HG03097 (cell line): ENCODE data around the gene ADAMTS13.
"Not testable (repeated sequence)": the region's sequence is repeated elsewhere in the genome, so short reads cannot be mapped to it uniquely, and the experiment has no call there.

ENCODE experiments used
- ATAC-seq: cut with Tn5 transposase; IDR thresholded peaks from one replicate; pipeline ENCODE4 v1.9.1; 2021; ENCODE audit not compliant: unreplicated experiment, low FRiP score

ADAMTS13 gene

DNA sequence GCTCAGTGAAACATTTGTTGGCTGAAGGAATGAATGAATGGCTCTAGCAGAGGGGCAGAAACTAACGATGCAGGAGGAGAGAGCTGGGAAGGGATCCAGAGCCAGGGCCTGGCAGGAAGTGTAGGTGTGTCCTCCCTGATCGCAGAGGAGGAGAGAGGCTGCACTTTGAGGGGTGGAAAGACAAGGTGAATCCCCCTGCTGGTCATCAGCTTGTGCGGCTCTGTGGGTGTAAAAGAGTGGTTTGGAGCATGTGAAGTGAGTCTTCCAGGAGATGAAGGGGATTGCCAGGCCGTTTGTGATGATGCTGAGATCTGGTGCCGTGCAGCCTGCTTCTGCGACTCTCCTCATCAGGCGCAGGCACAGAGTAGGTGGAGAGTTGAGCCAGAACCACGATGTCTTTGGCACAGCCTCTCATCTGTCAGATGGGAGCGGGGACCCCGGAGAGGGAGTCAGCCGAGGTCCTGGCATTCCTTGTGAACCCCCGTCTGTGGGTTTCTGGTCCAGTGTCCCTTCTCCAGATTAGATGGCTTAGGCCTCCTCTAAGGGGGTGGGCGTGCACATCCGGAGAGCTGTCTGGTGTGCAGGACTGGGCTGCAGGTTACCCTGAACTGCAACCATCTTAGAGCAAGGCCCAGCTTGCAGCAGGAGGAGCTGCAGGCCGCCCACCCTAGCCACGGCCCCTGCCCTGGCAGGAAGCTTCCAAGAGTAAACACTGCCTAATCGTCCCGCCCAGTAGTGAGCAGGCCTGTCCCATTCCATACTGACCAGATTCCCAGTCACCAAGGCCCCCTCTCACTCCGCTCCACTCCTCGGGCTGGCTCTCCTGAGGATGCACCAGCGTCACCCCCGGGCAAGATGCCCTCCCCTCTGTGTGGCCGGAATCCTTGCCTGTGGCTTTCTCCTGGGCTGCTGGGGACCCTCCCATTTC, at the start of gene ADAMTS13:
ADAMTS13 (plus strand) TSS at position 753 of the 928 bp plus-strand sequence; CDS start at position 830, 77 bp downstream.
- no peak for ATAC-seq

DNA sequence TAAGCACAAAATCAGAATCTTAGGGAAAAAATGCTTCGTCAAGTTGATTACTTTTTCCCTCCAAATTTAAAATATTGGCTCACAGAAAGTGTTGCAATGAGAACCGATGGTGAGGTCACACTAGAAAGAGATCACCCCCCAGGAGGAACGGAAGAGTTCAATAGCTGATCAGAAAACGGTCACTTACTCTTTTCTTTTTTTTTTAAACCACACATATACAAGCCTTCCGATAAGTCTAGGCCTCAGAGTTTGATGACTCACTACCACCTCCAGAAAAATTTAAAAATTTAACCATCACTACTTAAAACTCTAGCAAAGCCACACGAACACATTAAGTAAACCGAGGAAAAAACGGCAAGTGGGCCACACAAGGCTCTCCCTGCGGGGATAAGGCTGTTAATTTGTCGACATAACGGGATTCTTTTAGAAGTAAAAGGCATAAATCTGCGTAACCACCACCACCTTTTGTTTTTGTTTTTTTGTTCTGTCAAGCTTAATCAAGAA, 47.5 kb upstream of the ADAMTS13 start:
- no peak for ATAC-seq

DNA sequence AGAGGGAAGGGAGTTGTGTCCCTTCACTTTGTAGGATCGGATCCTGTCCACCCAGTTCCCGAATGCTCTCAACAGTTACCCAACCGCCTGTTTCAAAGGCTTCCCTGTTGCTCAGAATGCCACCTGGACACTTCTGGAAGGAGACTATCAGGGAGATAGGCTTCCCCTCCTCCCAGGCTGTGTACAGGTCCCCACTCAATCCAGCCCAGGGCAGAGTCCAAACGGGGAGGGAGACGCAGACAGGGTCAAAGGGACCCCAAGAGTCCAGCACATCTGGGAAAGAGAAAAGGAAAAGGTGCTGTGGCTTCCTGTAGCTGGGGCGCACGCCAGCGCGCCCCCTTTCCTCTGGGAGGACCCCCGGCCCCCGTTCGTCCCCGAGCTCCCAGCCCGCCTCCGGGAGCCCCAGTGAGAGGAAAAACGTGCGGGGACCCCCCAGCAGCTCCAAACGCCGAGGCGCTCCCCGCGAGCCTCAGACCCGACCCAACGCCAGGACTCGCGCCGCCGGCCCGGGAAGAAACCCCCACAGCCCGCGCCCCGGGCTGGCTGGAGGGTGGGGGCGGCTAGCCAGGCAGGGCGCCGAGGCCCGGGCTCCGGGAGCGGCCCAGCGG, 46.9 kb upstream of the ADAMTS13 start:
- no peak for ATAC-seq

DNA sequence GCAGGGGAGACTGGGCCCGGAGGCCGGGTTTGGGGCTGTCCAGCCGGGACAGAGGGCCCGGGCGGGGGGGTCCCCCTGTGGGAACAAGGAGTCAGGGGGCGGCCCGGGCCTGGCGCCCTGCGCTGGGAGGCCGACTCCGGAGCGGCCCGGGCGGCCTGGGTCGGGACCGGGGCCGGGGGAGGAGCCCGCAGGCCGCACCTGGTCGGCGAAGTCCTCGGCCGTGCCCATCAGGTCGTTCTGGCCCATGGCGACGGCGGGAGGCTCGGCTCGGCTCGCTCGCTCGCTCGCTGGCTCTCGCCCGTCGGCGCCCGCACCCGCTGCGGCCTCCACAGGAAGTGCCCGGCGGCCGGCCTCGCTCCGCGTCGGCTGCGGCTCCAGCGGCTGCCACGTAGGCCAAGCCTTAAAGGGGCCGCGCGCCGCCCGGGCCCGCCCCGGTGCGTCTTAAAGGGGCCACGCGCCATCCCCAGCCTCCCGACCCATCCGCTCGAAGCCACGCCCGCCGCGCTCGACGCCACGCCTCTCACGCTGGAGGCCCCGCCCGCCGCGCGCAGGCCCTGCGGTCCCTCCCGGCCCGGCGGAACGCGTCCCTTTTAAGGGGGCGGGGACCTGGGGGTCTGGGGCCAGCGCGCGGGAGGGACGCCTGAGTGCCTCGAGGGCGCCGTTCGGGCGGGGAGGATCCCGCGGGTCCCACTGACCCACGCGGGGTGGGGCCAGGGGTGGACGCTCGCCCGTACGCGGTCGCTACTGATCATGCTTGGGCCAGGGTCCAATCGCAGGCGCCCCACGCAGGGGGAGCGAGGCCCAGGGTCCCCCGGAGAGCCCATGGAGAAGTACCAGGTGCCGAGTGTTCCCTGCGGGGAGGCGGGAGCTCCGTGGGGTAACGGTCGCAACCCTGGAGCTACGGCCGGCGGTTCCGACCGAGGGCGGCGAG, 46.2 kb upstream of the ADAMTS13 start, which contains the start of the genes STKLD1 and SURF4:
STKLD1 (plus strand) TSS at position 643 of the 931 bp plus-strand sequence; CDS start at position 751, 108 bp downstream.
SURF4 (minus strand) TSS at position 337 of the 931 bp plus-strand sequence; CDS start at position 246, 91 bp downstream.
- ATAC-seq, result peak; percentile 83

DNA sequence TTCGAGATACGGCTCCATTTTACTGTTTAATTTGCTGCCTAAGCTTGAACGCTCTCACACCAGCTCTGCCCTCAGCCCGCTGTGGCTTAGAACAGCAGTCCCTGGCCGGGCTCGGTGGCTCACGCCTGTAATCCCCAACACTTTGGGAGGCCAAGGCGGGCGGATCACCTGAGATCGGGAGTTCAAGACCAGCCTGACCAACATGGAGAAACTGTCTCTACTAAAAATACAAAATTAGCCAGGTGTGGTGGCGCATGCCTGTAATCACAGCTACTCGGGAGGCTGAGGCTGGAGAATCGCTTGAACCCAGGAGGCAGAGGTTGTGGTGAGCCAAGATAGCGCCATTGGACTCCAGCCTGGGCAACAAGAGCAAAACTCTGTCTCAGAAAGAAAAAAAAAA, 44.9 kb upstream of the ADAMTS13 start:
- not testable (repeated sequence) for ATAC-seq

DNA sequence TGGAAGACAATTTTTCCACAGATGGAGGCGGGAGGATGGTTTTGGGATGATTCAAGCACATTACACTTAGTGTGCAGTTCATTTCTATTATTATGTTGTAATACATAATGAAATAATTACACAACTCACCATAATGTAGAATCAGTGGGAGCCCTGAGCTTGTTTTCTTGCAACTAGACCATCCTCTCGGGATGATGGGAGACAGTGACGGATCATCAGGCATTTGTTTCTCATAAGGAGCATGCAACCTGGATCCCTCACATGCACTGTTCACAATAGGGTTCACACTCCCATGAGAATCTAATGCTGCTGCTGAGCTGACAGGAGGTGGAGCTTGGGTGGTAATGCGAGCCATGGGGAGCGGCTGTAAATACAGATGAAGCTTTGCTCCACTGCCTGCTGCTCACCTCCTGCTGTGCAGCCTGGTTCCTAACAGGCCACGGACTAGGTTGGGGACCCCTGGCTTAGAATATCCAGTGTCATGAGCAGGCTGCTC, 44.4 kb upstream of the ADAMTS13 start:
- ATAC-seq, result no peak

DNA sequence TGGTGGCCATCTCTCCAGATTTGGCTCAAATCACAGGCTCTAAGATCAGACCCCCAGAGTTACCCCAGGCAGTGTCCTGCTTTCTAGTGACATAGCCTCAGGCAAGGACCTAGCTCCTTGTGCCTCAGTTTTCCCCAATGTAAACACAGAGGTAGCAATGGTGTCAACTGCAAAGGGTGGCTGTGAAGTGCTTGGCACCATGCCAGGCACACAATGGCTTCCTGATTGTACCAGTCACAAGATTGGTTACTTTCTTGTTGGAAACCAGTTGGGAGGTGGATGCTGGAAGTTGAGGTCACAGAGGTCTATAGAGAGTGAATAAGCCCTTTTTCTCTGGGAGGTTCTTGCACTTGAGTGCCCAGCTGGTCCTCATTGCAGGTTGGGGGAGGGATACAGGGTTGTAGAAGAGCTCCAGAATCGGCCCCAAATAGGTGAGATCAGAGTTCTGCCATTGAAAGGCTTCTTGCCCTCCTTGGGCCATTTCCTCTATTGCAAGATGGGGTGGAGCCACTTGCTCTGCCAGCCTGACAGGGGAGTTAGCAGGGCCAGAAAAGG, 43.7 kb upstream of the ADAMTS13 start:
- no peak for ATAC-seq

DNA sequence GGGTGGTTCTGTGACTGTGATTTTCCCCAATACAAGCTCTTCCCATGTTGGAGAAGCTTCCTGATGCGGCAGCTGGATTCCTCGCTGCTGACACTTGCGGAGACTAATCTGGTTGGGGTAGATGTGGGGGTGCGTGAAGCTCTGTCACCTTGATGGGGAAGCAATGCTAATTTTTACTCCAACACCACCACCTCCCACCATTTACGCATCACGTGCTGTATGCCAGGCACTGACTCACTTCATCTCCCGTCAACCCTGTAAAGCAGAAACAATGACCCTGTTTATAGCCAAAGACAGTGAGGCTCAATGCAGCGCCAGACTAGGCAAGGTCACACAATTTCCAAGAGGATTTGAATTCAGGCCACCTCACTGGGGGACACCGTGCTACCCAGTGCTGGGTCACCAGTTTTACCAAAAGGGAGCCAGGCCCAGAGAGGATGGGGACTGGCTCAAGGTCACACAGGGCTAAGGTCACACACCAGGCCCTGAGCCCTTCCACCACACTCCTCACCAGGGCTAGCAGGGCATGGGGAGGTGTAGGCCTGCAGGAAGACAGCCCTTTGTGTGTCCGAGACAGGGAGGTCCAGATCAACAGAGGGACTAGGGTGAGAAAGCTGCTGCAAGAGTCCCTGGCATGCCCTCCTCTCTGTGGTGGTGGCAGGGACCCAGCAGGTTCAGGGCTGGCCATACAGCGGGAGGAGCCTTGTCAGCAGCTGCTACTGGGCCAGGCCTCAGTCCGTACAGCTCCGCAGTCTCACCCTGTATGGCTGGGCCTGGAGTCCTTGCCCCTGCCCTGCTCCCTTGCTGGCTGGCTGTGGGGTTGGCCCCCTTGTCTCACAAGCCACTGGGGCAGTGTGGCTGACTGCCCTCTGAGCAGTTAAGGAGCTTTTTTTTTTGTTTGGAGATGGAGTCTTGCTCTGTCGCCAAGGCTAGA, 42.7 kb upstream of the ADAMTS13 start:
- no peak for ATAC-seq

DNA sequence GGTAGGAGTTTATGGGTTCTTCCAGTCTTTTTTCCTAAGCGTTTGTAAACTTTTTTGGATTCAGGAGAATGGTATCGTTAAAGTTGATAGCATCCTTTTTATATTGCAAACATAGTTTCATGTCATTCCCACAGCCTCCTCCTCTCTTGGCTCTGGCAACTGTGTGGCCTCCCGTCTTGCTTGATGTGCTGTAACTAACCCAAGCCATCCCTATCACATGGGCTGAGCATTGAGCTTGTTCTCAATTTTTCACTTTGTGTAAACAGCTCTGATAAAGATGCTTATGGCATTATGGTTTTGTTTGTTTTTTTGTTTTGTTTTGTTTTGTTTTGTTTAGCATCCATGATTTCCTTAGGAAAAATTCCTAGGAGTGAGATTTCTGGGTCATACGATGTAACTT, 41.4 kb upstream of the ADAMTS13 start:
- no peak for ATAC-seq

DNA sequence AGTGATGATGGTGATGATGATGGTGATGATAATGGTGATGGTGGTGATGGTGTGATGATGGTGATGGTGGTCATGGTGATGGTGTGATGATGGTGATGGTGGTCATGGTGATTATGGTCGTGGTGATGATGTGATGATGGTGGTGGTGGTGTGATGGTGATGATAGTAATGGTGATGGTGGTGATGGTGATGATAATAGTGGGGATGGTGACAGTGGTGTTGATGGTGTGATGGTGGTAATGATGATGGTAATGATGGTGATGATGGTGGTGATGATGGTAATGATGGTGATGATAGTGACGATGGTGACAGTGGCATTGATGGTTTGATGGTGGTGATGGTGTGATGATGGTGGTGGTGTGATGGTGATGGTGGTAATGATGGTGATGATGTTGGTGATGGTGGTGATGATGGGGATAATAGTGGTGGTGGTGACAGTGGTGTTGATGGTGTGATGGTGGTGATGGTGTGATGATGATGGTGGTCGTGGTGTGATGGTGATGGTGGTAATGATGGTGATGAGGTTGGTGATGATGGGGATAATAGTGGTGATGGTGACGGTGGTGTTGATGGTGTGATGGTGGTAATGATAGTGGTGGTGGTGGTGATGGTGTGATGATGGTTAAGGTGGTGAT, 39.5 kb upstream of the ADAMTS13 start:
- ATAC-seq, result no peak

DNA sequence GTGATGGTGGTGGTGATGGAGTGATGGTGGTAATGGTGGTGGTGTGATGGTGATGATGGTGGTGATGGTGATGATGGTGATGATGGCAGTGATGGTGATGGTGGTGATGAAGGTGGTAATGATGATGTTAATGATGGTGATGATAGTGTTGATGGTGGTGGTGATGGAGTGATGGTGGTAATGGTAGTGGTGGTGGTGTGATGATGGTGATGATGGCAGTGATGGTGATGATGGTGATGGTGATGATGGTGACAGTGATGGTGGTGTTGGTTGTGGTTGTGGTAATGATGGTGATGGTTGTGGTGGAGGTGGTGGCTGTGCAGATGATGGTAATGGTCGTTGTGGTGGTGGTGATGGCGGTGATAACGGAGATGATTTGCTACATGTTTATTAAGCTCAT, 38.7 kb upstream of the ADAMTS13 start:
- no peak for ATAC-seq

DNA sequence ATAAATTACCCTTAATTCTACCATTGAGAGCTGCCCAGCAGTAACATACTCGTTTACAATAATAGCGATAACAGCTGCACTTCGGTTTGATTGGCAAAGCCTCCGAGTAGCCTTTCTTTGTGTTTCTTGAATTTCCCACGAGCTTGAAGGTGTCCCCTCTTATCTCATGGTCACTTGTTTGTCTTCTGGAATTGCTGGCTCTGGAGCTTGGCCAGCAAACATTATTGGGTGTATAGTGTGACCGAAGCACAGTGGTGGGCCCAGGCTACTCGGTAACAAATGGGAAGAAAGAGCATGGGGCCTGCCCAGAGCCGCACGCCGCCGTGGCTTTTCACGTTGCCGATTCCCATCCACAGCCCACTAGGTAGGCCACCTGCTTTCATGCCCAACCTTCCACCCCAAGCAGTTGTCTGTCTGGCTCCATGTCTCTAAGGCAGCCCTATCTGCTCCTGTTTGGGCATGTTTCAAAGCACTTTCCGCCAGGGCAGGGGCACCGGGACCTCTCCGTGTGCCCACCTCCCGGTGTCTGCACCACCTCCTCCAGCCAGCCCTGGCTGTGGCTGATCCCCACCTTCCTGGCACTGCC, 37.3 kb upstream of the ADAMTS13 start:
- ATAC-seq, result no peak

DNA sequence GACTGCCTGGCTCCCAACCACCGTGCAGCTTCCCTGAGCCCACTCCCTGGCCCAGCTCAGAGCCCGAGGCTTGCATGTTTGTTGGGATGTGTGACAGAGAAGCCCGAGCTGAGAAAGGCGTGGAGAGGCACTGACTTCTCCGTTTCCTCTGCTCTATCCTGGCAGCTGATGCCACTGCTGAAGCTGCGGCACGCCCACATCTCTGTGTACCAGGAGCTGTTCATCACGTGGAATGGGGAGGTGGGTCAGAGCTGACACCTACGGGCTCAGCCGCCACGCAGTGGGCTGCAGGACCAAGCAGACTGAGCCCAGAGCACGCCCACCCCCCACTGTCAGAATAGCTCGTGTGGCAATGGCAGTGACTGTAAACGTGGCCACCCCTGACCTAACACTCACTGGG, 36.7 kb upstream of the ADAMTS13 start:
- no peak for ATAC-seq

DNA sequence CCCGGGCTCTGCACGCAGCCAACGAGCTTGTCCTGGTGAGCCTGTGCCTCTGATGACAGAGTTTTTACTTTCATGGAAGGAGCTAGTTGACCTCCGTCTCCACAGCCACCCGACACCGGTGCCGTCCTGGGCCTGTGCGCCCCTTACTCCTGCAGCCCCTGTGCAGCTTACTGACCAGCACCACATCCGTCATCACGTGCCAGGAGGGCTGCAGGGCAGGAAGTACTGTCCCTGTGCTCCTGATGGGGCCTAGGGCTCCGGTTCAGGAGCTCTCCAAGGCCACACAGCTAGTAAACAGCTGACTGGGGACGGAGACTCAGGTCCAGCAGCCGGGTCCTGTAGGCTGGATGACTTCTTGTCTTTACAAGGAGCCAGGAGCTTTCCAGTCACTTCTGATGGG, 35.8 kb upstream of the ADAMTS13 start:
- no peak for ATAC-seq

DNA sequence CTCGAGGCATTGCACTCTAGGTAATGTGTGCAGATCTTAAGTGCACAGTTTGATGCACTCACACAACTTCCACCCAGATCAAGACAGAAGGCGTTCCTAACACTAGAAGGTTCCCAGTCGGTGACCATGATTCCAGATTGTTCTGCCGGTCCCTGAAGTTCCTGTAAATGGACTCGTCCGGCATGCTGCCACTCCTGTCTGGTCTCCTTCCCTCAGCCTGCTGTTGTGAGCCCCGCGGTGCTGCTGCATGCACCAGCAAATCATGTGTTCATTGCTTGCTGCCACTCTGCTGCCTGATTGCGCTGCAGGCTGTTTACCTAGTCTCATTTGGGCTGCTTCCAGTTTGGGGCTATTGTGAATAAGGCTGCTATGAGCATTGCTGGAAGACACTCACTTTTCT, 34.5 kb upstream of the ADAMTS13 start:
- ATAC-seq, result no peak

DNA sequence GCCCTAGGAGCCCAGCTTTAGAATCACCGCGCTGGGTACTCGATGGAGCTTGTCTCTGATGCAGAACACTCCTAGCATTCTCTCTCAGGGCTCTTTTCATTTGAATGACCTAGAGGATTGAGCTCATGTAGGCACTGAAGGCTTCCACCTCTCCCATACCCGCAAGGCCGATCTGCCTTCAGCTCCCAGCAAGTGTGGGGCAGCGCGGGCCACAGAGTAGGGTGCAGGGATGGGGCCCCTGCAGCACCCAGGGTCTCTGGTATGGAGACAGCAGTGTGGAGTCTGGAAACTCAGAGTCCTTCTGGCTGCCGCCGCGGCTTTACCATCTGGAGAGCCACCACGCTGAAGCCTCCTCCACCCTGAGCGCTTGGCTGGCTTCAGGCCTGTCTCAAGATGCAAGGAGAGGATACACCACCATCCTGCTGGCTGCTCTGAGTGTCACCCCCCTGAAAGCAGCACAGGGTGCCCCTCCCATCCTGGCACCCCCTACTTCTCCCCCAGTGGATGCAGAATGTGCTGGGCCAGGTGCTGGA, 33.1 kb upstream of the ADAMTS13 start:
- ATAC-seq, result no peak

DNA sequence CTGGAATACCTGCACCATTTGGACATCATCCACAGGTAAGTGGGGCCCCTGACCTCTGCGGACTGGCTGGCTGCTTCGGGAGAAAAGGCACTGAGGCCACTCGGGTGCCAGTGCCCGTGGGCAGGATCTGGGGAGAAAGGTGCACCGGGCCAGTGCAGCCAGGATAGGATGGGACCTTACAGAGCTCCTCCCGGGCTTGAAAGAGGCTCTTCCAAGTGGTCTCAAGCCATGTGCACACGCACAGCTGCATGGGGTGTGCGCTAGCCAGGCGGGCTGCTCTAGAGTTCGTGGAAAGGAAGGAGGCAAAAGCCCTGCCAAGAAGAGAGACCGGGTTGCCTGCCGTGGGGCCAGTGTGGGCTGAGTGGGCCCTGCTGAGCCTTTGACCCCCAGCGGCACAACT, 32.6 kb upstream of the ADAMTS13 start:
- ATAC-seq, result no peak

DNA sequence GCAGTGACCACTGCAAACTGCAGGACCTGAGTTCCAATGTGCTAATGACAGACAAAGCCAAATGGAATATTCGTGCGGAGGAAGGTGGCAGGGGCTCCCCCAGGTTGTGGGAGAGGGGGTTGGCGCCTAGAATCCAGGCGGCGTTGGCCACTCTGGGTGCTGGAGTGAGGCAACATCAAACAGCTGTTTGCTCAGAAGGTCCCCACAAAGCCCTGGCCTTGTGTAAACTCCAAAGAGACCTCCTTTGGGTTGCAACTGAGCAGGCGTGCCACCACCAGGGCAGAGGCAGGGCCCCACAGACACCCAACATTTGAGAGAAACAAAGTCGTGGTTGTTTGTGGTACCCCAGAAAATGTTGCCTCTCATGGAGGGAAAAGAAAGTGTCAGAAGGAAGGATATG, 31.5 kb upstream of the ADAMTS13 start:
- no peak for ATAC-seq
